ENCODE results near the gene POMT1. TPM values are rescaled to one million over a fixed set of nuclear protein-coding genes. Genes with fewer than 3 reads are reported as not detected.

The POMT1 gene
- total RNA-seq, 1 donor from 2014 or later: 31.1 TPM

DNA sequence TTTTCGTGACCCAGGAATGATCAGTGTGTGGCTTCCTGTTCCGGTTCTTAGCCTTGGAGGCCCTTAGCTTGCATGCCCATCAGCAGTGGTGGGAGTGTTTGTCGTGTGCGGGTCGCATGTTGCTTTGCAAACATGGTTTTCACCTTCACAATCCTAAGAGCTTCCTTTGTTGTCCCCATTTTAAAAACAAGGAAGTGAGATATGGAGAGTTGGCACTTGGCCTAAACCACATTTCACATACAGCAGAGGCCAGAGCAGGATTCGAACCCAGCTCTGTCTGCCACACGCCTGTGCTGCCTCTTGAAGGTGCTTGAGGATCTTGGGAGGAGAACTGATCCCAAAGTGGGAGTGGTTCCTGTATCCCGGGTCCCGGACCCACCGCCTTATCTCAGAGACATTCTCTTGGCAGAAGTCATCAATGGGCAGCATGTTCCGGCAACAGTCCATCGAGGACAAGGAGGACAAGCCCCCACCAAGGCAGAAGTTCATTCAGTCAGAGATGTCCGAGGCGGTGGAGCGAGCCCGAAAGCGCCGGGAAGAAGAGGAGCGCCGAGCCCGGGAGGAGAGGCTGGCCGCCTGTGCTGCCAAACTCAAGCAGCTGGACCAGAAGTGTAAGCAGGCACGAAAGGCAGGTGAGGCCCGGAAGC, 38.2 kb upstream of the POMT1 start:
- Histone ChIP-seq H3K27me3 (no peaks in the 10 kb centered on the region), H3K4me2 (no peak overlapping the region), H3K4me3 (no peak overlapping the region), H4K20me1 (ENCODE audit: low read depth) (peaks cover 74% of the 10 kb centered on the region), H3K9ac (no peak overlapping the region), H3K9me3 (ENCODE audit: low read depth) (no peaks in the 10 kb centered on the region), H3K36me3 (peaks cover 8% of the 10 kb centered on the region), H2AFZ (replicated peaks) (no peak overlapping the region), H3F3A (ENCODE audit: low read depth) (peaks cover 18% of the 10 kb centered on the region), H3K4me1 (no peaks in the 10 kb centered on the region), H3K79me2 (ENCODE audit: low read depth) (peaks cover 79% of the 10 kb centered on the region), H3K27ac (no peak overlapping the region)
- Mint-ChIP-seq H3K27me3 (ENCODE audit: insufficient read depth, low read depth) (peaks cover 11% of the 10 kb centered on the region), H3K9me3 (no peaks in the 10 kb centered on the region), H3K27ac (no peak overlapping the region), H3K36me3 (peaks cover 55% of the 10 kb centered on the region), H3K4me1 (no peaks in the 10 kb centered on the region), H3K4me3 (no peak overlapping the region)
- TF ChIP-seq, protein P1, sequence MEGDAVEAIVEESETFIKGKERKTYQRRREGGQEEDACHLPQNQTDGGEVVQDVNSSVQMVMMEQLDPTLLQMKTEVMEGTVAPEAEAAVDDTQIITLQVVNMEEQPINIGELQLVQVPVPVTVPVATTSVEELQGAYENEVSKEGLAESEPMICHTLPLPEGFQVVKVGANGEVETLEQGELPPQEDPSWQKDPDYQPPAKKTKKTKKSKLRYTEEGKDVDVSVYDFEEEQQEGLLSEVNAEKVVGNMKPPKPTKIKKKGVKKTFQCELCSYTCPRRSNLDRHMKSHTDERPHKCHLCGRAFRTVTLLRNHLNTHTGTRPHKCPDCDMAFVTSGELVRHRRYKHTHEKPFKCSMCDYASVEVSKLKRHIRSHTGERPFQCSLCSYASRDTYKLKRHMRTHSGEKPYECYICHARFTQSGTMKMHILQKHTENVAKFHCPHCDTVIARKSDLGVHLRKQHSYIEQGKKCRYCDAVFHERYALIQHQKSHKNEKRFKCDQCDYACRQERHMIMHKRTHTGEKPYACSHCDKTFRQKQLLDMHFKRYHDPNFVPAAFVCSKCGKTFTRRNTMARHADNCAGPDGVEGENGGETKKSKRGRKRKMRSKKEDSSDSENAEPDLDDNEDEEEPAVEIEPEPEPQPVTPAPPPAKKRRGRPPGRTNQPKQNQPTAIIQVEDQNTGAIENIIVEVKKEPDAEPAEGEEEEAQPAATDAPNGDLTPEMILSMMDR (IDR thresholded peaks at IDR 0.05): no peak
- TF ChIP-seq EZH2phosphoT487 (IDR thresholded peaks at IDR 0.05) (no peak), EZH2 (IDR thresholded peaks at IDR 0.05) (no peak)
- DNase-seq (ENCODE audit: low spot score): no peak

DNA sequence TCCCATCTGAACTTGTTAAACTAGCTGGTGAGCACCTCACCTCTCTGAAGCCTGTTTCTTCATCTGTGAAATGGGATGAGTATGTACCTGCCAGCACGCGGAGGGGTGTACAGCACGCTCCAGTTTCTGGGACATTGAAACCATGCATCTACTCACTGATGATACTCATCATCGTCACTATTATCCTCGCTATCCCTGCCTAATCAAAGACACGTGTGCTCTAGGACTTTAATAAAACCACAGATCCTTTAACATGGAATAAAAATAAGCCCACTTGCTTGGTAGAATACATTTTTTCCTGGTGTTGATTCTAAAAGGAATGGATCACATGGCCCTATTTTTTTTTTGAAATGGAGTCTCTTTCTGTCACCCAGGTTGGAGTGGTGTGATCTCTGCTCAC, 37.3 kb upstream of the POMT1 start:
- no peak overlapping the region for H3K4me3 Mint-ChIP-seq
- H3K4me2 ChIP-seq: no peak overlapping the region
- H3F3A ChIP-seq (ENCODE audit: low read depth): peaks cover 20% of the 10 kb centered on the region
- H3K79me2 ChIP-seq (ENCODE audit: low read depth): peaks cover 88% of the 10 kb centered on the region
- H3K4me1 Mint-ChIP-seq: no peaks in the 10 kb centered on the region
- no peaks in the 10 kb centered on the region for H3K27me3 ChIP-seq
- no peak overlapping the region for H3K27ac ChIP-seq
- no peaks in the 10 kb centered on the region for H3K9me3 ChIP-seq (ENCODE audit: low read depth)
- peaks cover 76% of the 10 kb centered on the region for H4K20me1 ChIP-seq (ENCODE audit: low read depth)
- DNase-seq (ENCODE audit: low spot score): no peak
- peaks cover 57% of the 10 kb centered on the region for H3K36me3 Mint-ChIP-seq
- no peaks in the 10 kb centered on the region for H3K9me3 Mint-ChIP-seq
- no peak overlapping the region for H3K4me3 ChIP-seq
- H3K27ac Mint-ChIP-seq: no peak overlapping the region
- TF ChIP-seq, protein P1 (IDR thresholded peaks at IDR 0.05): no peak
- TF ChIP-seq EZH2phosphoT487 (IDR thresholded peaks at IDR 0.05) (no peak), EZH2 (IDR thresholded peaks at IDR 0.05) (no peak)
- H3K36me3 ChIP-seq: peaks cover 7% of the 10 kb centered on the region
- peaks cover 9% of the 10 kb centered on the region for H3K27me3 Mint-ChIP-seq (ENCODE audit: insufficient read depth, low read depth)
- no peak overlapping the region for H3K9ac ChIP-seq
- H3K4me1 ChIP-seq: no peaks in the 10 kb centered on the region
- no peak overlapping the region for H2AFZ ChIP-seq (replicated peaks)

DNA sequence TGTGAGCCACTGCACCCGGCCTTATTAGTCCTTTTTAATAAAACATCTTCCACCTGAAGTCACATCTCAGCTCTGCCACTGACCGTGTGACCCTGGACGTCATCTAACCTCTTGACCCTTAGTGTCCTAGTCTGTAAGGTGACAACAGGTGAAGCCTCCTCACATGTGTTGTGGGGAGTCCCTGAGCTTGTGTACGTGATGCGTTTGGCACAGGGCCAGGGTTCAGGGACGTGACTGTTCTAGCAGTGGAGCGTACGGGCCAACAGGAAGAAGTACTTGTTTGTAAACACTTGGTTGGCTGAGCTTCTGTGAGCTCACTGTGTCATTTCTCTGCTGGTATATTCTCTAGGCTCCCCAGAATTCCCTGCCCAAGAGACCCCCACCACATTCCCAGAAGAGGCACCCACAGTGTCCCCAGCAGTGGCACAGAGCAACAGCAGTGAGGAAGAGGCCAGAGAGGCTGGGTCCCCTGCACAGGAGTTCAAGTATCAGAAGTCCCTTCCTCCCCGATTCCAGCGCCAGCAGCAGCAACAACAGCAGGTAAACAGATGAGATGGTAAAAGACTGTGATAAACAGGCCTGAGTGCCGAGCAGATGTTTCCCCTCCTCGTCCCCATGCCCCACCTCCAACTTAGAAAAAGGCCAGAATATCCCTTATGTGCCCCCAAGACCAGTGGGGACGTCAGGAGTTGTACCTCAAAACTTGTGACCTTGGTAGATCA, 35.3 kb upstream of the POMT1 start:
- no peak overlapping the region for H3K4me3 Mint-ChIP-seq
- H3K9ac ChIP-seq: no peak overlapping the region
- H3K4me1 ChIP-seq: no peaks in the 10 kb centered on the region
- peaks cover 97% of the 10 kb centered on the region for H3K79me2 ChIP-seq (ENCODE audit: low read depth)
- no peaks in the 10 kb centered on the region for H3K27me3 ChIP-seq
- H3K9me3 Mint-ChIP-seq: no peaks in the 10 kb centered on the region
- no peak overlapping the region for H3K27ac Mint-ChIP-seq
- H3K4me3 ChIP-seq: no peak overlapping the region
- peaks cover 4% of the 10 kb centered on the region for H3K27me3 Mint-ChIP-seq (ENCODE audit: insufficient read depth, low read depth)
- TF ChIP-seq EZH2 (IDR thresholded peaks at IDR 0.05) (no peak), EZH2phosphoT487 (IDR thresholded peaks at IDR 0.05) (no peak)
- TF ChIP-seq, protein P1 (IDR thresholded peaks at IDR 0.05): no peak
- no peak overlapping the region for H3K4me2 ChIP-seq
- no peak overlapping the region for H3K27ac ChIP-seq
- DNase-seq (ENCODE audit: low spot score): no peak
- no peaks in the 10 kb centered on the region for H3K4me1 Mint-ChIP-seq
- H3F3A ChIP-seq (ENCODE audit: low read depth): peaks cover 20% of the 10 kb centered on the region
- no peak overlapping the region for H2AFZ ChIP-seq (replicated peaks)
- H3K9me3 ChIP-seq (ENCODE audit: low read depth): no peaks in the 10 kb centered on the region
- peaks cover 13% of the 10 kb centered on the region for H3K36me3 ChIP-seq
- H3K36me3 Mint-ChIP-seq: peaks cover 55% of the 10 kb centered on the region
- H4K20me1 ChIP-seq (ENCODE audit: low read depth): peaks cover 87% of the 10 kb centered on the region
